H1 (cell line): ENCODE results near the gene SCGB1D2. TPM values are rescaled to one million over a fixed set of nuclear protein-coding genes. Genes with fewer than 3 reads are reported as not detected.

Source experiments
- CTCF ChIA-PET: fragments of 300-600 bp; sonication (Branson Sonifier 250); formaldehyde crosslinking; loops from one replicate; lab custom pipeline; 2021; ENCODE audit not compliant: partially characterized antibody; lab: Charles Lee
- POLR2A ChIA-PET: fragments of 300-600 bp; sonication (Branson Sonifier 250); formaldehyde crosslinking; loops from one replicate; lab custom pipeline; 2021; ENCODE audit warnings: inconsistent platforms; ENCODE audit not compliant: partially characterized antibody; lab: Charles Lee
- DNase-seq, 2 experiments: peaks; one replicate each; pipeline versions ENCODE4 v3.0.0 to v3.0.0-alpha.2; 2010 to 2022; ENCODE audit warnings: low spot score in 2 of 2, low read depth in 1 of 2, mixed read lengths in 1 of 2
- FAIRE-seq: peaks from 2 replicates; lab custom pipeline; 2011; peaks lifted over from hg19 to GRCh38; lab: Jason Lieb, UNC
- H2AFZ ChIP-seq: 2 replicates; pipeline ENCODE4 v1.8.1; 2012; ENCODE audit warnings: low read length, inconsistent platforms
- H2AK5ac ChIP-seq: 2 replicates; pipeline ENCODE4 v1.6.1; 2013; ENCODE audit warnings: low read depth, low read length
- H2BK120ac ChIP-seq: replicated peaks from 2 replicates; pipeline ENCODE3; 2013; ENCODE audit warnings: low read depth, low read length, inconsistent platforms
- H2BK12ac ChIP-seq: 2 replicates; pipeline ENCODE4 v1.6.1; 2013; ENCODE audit warnings: low read depth, low read length
- H2BK15ac ChIP-seq: 2 replicates; pipeline ENCODE4 v1.6.1; 2013; ENCODE audit warnings: low read length
- H2BK20ac ChIP-seq: 2 replicates; pipeline ENCODE4 v1.6.1; 2013; ENCODE audit warnings: low read length
- H2BK5ac ChIP-seq: 2 replicates; pipeline ENCODE4 v1.6.1; 2013; ENCODE audit warnings: low read depth, low read length
- H3K14ac ChIP-seq: 2 replicates; pipeline ENCODE4 v1.6.1; 2013; ENCODE audit warnings: inconsistent platforms; ENCODE audit not compliant: insufficient read length
- H3K18ac ChIP-seq: 2 replicates; pipeline ENCODE4 v1.6.1; 2013; ENCODE audit warnings: low read length; ENCODE audit errors: extremely low read depth
- H3K23ac ChIP-seq: 2 replicates; pipeline ENCODE4 v1.6.1; 2013; ENCODE audit warnings: inconsistent platforms; ENCODE audit not compliant: insufficient read length
- H3K23me2 ChIP-seq: 2 replicates; pipeline ENCODE4 v1.6.1; 2013; ENCODE audit warnings: low read depth, low read length
- H3K27ac ChIP-seq: 2 replicates; pipeline ENCODE4 v1.6.1; 2011; ENCODE audit warnings: low read depth, low read length, inconsistent platforms
- H3K27me3 ChIP-seq, 4 experiments: replicated peaks in 1 of 4; 1 replicate in 1 of 4; 2 replicates in 3 of 4; pipeline versions ENCODE4 v1.6.1 to v1.8.1; 2011 to 2013; ENCODE audit warnings: low read length in 3 of 4, mild to moderate bottlenecking in 3 of 4, inconsistent platforms in 2 of 4, mixed read lengths in 2 of 4, moderate library complexity in 1 of 4; ENCODE audit not compliant: control insufficient read depth in 3 of 4, insufficient read depth in 3 of 4; ENCODE audit errors: extremely low read depth in 1 of 4
- H3K36me3 ChIP-seq, 4 experiments: 2 replicates each; pipeline versions ENCODE4 v1.6.1 to v1.8.1; 2011 to 2013; ENCODE audit warnings: mild to moderate bottlenecking in 4 of 4, low read length in 3 of 4, moderate library complexity in 2 of 4, control low read depth in 1 of 4, inconsistent platforms in 1 of 4; ENCODE audit not compliant: insufficient read depth in 4 of 4, control insufficient read depth in 2 of 4
- H3K4ac ChIP-seq: replicated peaks from 2 replicates; pipeline ENCODE3; 2013; ENCODE audit warnings: low read length, low read depth, mixed read lengths, inconsistent platforms; ENCODE audit not compliant: insufficient read length
- H3K4me1 ChIP-seq, 4 experiments: replicated peaks in 1 of 4; 1 replicate in 1 of 4; 2 replicates in 3 of 4; pipeline versions ENCODE4 v1.6.1 to v1.8.1; 2011 to 2013; ENCODE audit warnings: low read length in 3 of 4, inconsistent platforms in 2 of 4, mixed read lengths in 1 of 4; ENCODE audit not compliant: insufficient read depth in 4 of 4, control insufficient read depth in 3 of 4
- H3K4me2 ChIP-seq, 2 experiments: 2 replicates each; pipeline versions ENCODE4 v1.6.1 to v1.8.1; 2011 to 2013; ENCODE audit warnings: low read depth in 2 of 2, low read length in 2 of 2, control low read depth in 1 of 2, inconsistent platforms in 1 of 2, mild to moderate bottlenecking in 1 of 2; ENCODE audit not compliant: insufficient read depth in 1 of 2
- H3K4me3 ChIP-seq, 4 experiments: fragments of 200-600, 300-600 bp in 1 of 4; sonication (generic), shearing (Covaris generic), sonication (Bioruptor Twin) in 1 of 4; 2 replicates each; pipeline versions ENCODE4 v1.5.1 to v1.8.1; 2011 to 2016; ENCODE audit warnings: low read length in 4 of 4, low read depth in 3 of 4, control low read depth in 2 of 4, inconsistent platforms in 2 of 4, mild to moderate bottlenecking in 2 of 4, mixed read lengths in 1 of 4, moderate library complexity in 1 of 4; ENCODE audit not compliant: insufficient read depth in 2 of 4; ENCODE audit errors: extremely low read depth in 1 of 4
- H3K56ac ChIP-seq: replicated peaks from 2 replicates; pipeline ENCODE3; 2013; ENCODE audit warnings: low read depth, mild to moderate bottlenecking, mixed read lengths, low read length, inconsistent platforms; ENCODE audit not compliant: insufficient read length
- H3K79me1 ChIP-seq: 2 replicates; pipeline ENCODE4 v1.6.1; 2013; ENCODE audit warnings: low read depth, low read length, control low read depth
- H3K79me2 ChIP-seq, 2 experiments: 2 replicates each; pipeline versions ENCODE4 v1.6.1 to v1.8.1; 2012 to 2013; ENCODE audit warnings: low read length in 2 of 2, mild to moderate bottlenecking in 2 of 2, inconsistent platforms in 1 of 2; ENCODE audit not compliant: insufficient read depth in 2 of 2, control insufficient read depth in 1 of 2
- H3K9ac ChIP-seq, 4 experiments: replicated peaks in 1 of 4; 1 replicate in 1 of 4; 2 replicates in 3 of 4; pipeline versions ENCODE4 v1.6.1 to v1.8.1; 2011 to 2013; ENCODE audit warnings: low read depth in 3 of 4, low read length in 3 of 4, control low read depth in 2 of 4, mild to moderate bottlenecking in 2 of 4, moderate library complexity in 2 of 4, inconsistent platforms in 1 of 4; ENCODE audit errors: extremely low read depth in 1 of 4
- H3K9me3 ChIP-seq, 2 experiments: 2 replicates each; pipeline versions ENCODE4 v1.6.1 to v1.8.1; 2012 to 2013; ENCODE audit warnings: mild to moderate bottlenecking in 2 of 2, moderate library complexity in 2 of 2, control low read depth in 1 of 2, inconsistent platforms in 1 of 2, low read depth in 1 of 2, low read length in 1 of 2, mixed read lengths in 1 of 2; ENCODE audit not compliant: insufficient read depth in 2 of 2
- H4K20me1 ChIP-seq, 2 experiments: replicated peaks in 1 of 2; 2 replicates each; pipeline versions ENCODE3 to v1.8.1; 2011 to 2013; ENCODE audit warnings: inconsistent platforms in 2 of 2, low read length in 2 of 2, mild to moderate bottlenecking in 1 of 2; ENCODE audit not compliant: insufficient read depth in 2 of 2, control insufficient read depth in 1 of 2
- H4K5ac ChIP-seq: 2 replicates; pipeline ENCODE4 v1.6.1; 2013; ENCODE audit warnings: low read length, low read depth, mixed read lengths, inconsistent platforms; ENCODE audit not compliant: insufficient read length
- H4K8ac ChIP-seq: 2 replicates; pipeline ENCODE4 v1.8.0; 2013; ENCODE audit warnings: mild to moderate bottlenecking, moderate library complexity, low read length, inconsistent platforms; ENCODE audit not compliant: insufficient read depth; ENCODE audit errors: extremely low read depth
- H4K91ac ChIP-seq: replicated peaks from 2 replicates; pipeline ENCODE3; 2013; ENCODE audit warnings: low read length, mixed read lengths, inconsistent platforms; ENCODE audit not compliant: insufficient read length
- CREB1 ChIP-seq: IDR thresholded peaks from 2 replicates; pipeline ENCODE4 v1.6.1; 2012; ENCODE audit warnings: inconsistent platforms
- RAD21 ChIP-seq, 2 experiments: IDR thresholded peaks in 1 of 2; conservative IDR thresholded peaks in 1 of 2; 2 replicates each; pipeline ENCODE4 v1.6.1; 2011; ENCODE audit warnings: low read depth in 2 of 2, low read length in 2 of 2, improper control_type of control experiment in 1 of 2, inconsistent platforms in 1 of 2, mild to moderate bottlenecking in 1 of 2, moderate library complexity in 1 of 2
- WGBS, 2 experiments: shearing (Covaris generic) in 1 of 2; methylation state at CpG; one replicate each; pipeline versions ENCODE4 v1.1.6 to v1.1.7; 2013 to 2015; ENCODE audit warnings: low lambda C conversion rate in 2 of 2, mixed read lengths in 2 of 2, inconsistent platforms in 1 of 2, low coverage in 1 of 2, missing lambda C conversion rate in 1 of 2; ENCODE audit not compliant: insufficient replicate concordance in 2 of 2, insufficient coverage in 1 of 2, insufficient read length in 1 of 2; ENCODE audit errors: extremely low coverage in 1 of 2, missing lambda C conversion rate in 1 of 2; 5-methylcytosine and 5-hydroxymethylcytosine counted together
- polyA plus RNA-seq, 7 experiments: library from polyadenylated mRNA; depleted of rRNA in 3 of 7; stranded (reverse) in 5 of 7; unstranded in 2 of 7; fragments of >200 nt in 5 of 7; fragments of 200-250 nt in 2 of 7; gene quantifications; 1 replicate in 5 of 7; 2 replicates in 1 of 7; 4 replicates in 1 of 7; pipeline versions ENCODE4 v1.2.1 to v1.2.3, GENCODE V29; 2011 to 2013; ENCODE audit warnings: missing spikeins in 2 of 7, mixed read lengths in 2 of 7
- total RNA-seq: library from RNA; stranded (reverse); fragmentation: NEBNext Ultra II Directional; extraction: Animal tissue kit (Norgen Biotek cat#: 25700); gene quantifications from 2 replicates; pipeline ENCODE4 v1.2.1, GENCODE V29; 2021
- TF ChIP-seq, protein P1 (sequence below): IDR thresholded peaks from 2 replicates; pipeline ENCODE4 v1.6.1; 2011; ENCODE audit warnings: low read length, improper control_type of control experiment
- TF ChIP-seq, protein P2 (sequence below), 3 experiments: IDR thresholded peaks; 1 replicate in 2 of 3; 2 replicates in 1 of 3; pipeline versions ENCODE4 v1.5.1 to v1.6.1; 2011; ENCODE audit warnings: low read length in 3 of 3, mild to moderate bottlenecking in 3 of 3, inconsistent platforms in 2 of 3, low read depth in 1 of 3, moderate library complexity in 1 of 3; ENCODE audit not compliant: insufficient read depth in 1 of 3; ENCODE audit errors: control extremely low read depth in 1 of 3

Gene SCGB1D2
- total and polyA plus RNA-seq, 2 of the 8 experiments (the other 6 are each of a cell fraction or from before 2014, with no cell fraction given): not detected

DNA sequence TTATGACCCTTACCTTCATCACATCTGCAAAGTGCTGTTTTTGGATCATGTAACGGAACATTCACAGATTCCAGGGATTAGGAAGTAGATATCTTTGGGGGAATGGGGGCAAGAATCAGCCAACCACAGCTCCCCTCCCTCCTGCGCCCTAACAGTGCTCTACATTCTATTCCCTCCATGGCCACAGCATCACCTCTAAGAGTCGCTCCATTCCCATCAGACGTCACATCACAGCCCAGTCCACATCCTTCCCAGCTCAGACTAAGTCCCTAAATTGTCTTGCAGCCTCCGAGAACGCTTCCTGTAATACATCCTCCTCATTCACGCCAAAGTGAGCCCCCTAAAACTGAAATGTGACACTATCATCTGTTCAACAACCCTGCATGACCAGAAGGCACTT is 46.1 kb upstream of the SCGB1D2 start:
- Histone ChIP-seq H3K79me1 (no peaks in the 10 kb centered on the region), H2BK12ac (no peak overlapping the region), H2BK5ac (no peak overlapping the region), H4K8ac (no peak overlapping the region), H3K4ac (no peak overlapping the region), H4K91ac (no peak overlapping the region), H3K4me1 (peaks cover 0 to 4% (median 3%) of the 10 kb centered on the region in 4 experiments; a peak in 2 of 7 replicates), H3K23me2 (no peaks in the 10 kb centered on the region), H3K9ac (0 out of 7 replicates have a peak overlapping the region, but pooled peaks of 1 of the 4 experiments have one; percentile 3), H4K20me1 (no peaks in the 10 kb centered on the region), H3K4me3 (no peak overlapping the region), H3K56ac (no peak overlapping the region), H3K23ac (no peak overlapping the region), H3K36me3 (no peaks in the 10 kb centered on the region), H2AK5ac (no peak overlapping the region), H2AFZ (no peak overlapping the region), H3K27me3 (no peaks in the 10 kb centered on the region), H2BK20ac (no peak overlapping the region; the same call in 1 of the 2 replicates), H3K9me3 (no peaks in the 10 kb centered on the region), H2BK15ac (no peak overlapping the region), H3K14ac (no peak overlapping the region), H3K27ac (no peak overlapping the region), H2BK120ac (no peak overlapping the region), H3K4me2 (no peak overlapping the region), H3K18ac (no peak overlapping the region), H3K79me2 (no peaks in the 10 kb centered on the region), H4K5ac (no peak overlapping the region)
- FAIRE-seq (peak; percentile 19), DNase-seq (no peak)
- WGBS, 2 experiments: 71% methylated on average over 7 of the region's 7 CpGs; no CpG with 5 or more reads in 1 of the 2 experiments
- TF ChIP-seq, protein P1, sequence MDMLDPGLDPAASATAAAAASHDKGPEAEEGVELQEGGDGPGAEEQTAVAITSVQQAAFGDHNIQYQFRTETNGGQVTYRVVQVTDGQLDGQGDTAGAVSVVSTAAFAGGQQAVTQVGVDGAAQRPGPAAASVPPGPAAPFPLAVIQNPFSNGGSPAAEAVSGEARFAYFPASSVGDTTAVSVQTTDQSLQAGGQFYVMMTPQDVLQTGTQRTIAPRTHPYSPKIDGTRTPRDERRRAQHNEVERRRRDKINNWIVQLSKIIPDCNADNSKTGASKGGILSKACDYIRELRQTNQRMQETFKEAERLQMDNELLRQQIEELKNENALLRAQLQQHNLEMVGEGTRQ: no peak
- peak; percentile 39 to 53; a peak in 2 of 4 replicates for TF ChIP-seq RAD21 (IDR thresholded peaks at IDR 0.05 in 1 of 2, conservative IDR thresholded peaks at IDR 0.05 in 1 of 2; ENCODE audit: low read depth in 2 of 2, low read length in 2 of 2)
- TF ChIP-seq, protein P2, sequence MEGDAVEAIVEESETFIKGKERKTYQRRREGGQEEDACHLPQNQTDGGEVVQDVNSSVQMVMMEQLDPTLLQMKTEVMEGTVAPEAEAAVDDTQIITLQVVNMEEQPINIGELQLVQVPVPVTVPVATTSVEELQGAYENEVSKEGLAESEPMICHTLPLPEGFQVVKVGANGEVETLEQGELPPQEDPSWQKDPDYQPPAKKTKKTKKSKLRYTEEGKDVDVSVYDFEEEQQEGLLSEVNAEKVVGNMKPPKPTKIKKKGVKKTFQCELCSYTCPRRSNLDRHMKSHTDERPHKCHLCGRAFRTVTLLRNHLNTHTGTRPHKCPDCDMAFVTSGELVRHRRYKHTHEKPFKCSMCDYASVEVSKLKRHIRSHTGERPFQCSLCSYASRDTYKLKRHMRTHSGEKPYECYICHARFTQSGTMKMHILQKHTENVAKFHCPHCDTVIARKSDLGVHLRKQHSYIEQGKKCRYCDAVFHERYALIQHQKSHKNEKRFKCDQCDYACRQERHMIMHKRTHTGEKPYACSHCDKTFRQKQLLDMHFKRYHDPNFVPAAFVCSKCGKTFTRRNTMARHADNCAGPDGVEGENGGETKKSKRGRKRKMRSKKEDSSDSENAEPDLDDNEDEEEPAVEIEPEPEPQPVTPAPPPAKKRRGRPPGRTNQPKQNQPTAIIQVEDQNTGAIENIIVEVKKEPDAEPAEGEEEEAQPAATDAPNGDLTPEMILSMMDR (IDR thresholded peaks at IDR 0.05; ENCODE audit: control extremely low read depth in 1 of 3, insufficient read depth in 1 of 3, low read depth in 1 of 3, low read length in 3 of 3): peak; percentile 32 to 60 (median 53); a peak in 3 of 4 replicates
- peak; percentile 70 for TF ChIP-seq CREB1
- ChIA-PET CTCF (interaction anchor here (0.6 to 2.0 kb wide), 6 partner anchors 8 to 325 kb away, joined by 3 to 6 read pairs (median 4); no protein-coding TSS in a partner anchor), POLR2A (interaction anchor here (0.6 kb wide), 1 partner anchor 131 kb away, joined by 3 read pairs; no protein-coding TSS in a partner anchor)
